GM21786 (cell line): ENCODE measurements around the gene CCND2.

ENCODE experiments used
- ATAC-seq: cut with Tn5 transposase; IDR thresholded peaks from one replicate; pipeline ENCODE4 v1.9.1; 2021; ENCODE audit not compliant: unreplicated experiment

CCND2 gene

DNA sequence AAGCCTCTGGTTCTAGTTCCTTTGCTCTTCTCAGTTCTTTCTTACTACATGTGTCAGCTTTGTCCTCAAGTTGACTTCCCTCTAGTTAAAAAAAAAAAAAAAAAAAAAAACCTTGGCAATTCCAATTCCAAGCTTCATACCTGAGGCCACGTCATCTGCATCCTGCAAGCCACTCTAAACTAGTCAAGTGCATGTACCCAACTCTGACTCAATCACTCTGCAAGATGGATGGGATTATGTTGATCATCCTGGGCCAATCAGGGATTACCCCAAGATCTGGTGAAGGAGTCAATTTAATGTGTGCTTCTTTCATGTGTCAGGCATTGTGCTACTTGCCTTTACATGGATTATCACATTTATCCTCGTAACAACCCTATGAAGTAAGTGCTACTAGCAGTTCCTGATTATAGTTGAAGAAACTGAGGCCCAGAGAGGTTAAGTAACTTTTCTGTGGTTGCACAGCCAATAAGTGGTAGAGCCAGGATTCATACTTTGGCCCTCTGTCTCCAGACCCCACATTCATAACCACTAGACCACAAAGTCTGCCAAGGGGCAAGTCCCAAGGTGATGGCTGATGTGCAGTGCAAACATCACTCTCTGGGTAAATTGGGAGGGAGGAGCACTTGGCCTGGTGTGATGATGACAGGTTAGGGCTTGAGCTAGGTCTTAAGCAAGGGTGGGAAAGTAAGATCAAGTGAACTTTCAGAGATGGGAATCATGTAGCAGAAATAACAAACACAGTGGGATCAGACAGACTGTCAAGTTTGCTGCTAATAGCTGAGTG is 17.3 kb upstream of the CCND2 start:
- ATAC-seq = no peak

DNA sequence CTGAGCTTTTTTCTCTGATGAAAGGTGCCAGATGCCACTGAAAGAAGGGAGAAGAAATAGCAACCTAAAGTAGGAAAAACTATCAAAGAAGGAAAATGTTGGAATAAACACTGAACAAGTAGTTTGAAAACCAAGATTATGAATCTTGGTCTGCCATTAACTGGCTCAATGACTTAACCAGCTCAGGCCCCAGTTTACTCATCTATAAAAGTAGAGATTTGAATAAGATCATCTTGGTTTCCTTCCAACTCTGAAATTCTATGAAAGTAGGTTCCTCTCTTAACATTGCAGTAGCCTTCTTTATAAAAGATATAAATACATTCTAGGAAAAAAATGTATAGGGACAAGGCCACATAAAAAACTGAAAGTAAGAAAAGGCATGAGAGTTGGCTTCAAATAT is 16.1 kb upstream of the CCND2 start:
- no peak for ATAC-seq

DNA sequence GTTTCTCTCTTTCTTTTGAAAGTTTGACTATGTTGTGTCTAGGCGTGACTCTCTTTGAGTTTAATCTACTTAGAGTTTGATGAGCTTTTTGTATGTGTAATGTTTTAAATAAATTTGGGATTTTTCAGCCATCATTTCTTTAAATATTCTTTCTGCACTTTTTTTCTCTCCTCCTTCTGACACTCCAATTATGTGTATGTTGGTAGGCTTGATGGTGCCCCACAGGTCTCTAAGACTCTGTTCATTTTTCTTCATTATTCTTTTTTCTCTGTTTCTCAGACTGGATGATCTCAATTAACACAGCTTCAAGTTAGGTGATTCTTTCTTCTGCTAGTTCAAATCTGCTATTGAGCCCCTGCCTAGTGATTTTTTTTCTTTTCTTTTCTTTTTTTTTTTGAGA is 14.5 kb upstream of the CCND2 start:
- ATAC-seq = no peak

DNA sequence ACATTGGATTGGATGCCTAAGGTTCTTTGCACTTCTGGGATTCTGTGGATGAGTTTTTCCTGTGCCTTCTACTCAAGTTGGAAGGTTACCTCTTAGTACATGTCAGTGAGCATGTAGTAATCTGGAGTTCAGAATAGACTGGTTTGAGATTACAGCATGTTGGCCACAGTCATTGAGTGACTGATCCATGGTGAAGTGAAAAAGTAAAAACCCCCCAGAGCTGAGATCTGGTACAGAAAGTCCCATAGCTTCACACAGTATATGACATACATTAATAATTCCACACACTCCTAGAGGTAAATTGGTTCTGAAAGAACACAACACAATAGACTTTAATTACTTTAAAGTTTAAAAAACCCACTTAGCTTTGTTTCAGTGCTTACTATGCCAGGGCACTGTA is 11.9 kb upstream of the CCND2 start:
- no peak for ATAC-seq

DNA sequence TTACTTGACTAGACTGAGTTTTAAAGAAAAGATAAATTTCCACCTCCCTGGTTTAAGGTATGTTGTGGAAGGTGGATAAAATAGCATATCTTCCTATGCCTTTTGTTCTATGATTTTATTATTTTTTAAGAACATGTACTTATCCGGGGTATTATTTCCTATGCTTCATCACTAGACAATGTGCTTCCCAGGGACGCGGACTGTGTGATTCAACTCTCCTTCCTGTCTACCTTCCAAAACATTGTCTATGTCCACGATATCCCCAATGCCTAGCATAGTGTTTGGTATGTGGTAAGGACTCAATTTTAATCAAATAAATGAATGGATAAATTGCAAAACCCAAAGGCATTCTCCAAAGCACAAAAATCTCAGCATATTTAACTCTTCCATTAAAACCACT is 8.3 kb upstream of the CCND2 start:
- ATAC-seq = no peak

DNA sequence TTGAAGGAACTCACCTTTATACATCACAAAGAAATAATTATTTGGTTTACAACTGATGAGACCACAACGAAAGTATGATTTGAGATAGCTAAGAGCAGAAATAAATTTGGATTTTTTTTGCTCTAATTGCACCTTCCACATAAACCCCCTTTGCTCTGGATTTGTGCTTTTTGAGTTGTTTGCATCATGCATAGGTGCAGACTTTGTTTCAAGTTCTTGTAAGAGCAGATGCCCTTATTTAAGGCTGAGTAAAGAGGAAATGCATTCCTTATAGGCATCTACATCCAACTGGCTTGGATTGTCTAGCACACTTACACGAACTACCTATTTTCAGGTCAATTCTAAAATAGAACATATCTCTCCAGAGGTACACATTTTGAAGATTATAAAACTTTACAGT is 6.6 kb upstream of the CCND2 start:
- ATAC-seq = no peak

DNA sequence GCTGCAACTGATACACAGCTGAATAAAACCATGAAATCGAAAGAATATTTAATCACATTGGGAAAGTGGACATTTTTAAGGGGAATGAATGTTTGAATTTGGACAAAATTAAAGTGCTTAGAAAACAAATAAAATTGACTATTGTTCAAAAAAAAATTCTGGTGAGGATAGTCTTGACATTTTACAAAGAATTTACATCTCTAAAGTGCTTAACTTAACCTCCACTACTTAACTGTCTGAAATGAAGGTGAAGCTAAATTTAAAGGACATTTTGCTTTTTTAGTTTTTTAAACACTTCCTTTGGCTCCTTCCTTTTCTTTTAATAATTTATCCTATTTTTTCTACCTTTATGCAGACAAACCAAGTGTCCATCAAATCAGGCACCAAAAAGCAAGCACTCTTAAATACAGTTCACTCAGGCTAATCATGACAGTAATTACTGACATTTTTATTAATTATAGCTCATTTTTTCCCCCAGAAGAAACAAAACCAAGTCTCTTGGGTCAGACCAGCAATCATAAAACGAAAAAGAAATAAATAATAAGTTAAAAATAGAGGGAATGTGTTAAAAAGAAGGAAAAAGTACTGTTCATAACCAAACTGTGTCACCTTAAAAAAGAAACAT is 5.7 kb upstream of the CCND2 start:
- no peak for ATAC-seq

DNA sequence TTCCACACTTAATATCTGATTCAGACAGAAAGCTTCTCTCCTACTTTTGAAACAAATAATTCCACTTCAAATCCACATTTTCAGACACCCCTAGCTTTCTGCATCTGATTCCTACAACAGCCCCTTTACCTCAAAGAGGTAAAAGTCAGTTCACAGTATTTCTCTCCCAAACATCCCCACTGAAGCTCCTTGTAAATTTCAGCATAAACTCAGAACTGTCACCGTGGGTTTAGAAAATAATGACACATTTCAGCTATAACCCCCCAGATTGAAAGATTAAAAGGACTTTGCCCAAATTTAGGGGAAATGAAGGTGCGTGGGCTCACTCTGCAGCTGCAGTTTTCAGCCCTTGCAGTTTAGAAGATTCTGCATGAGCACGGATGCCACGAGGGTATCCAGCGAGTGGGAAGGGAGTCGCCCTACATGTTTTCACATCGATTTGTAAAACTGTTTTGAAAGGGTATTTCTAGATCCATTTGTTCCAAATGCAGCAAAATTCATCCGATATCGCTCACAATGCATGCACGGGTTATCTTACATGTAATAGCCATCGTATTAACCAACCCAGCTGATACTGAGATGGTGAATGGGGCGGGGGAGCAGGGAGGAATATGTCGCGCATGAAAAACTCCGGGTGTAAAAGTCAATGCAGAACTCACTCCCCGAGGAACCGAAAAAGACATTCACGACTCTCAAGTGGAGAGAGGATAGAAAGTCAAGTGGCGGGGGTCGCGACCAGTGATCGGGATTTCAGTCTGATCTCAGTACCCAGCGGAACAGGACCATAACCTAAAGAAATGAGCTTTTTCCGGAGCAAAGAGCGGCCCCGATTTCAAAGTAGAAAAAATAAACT is 5.0 kb upstream of the CCND2 start:
- ATAC-seq = no peak

DNA sequence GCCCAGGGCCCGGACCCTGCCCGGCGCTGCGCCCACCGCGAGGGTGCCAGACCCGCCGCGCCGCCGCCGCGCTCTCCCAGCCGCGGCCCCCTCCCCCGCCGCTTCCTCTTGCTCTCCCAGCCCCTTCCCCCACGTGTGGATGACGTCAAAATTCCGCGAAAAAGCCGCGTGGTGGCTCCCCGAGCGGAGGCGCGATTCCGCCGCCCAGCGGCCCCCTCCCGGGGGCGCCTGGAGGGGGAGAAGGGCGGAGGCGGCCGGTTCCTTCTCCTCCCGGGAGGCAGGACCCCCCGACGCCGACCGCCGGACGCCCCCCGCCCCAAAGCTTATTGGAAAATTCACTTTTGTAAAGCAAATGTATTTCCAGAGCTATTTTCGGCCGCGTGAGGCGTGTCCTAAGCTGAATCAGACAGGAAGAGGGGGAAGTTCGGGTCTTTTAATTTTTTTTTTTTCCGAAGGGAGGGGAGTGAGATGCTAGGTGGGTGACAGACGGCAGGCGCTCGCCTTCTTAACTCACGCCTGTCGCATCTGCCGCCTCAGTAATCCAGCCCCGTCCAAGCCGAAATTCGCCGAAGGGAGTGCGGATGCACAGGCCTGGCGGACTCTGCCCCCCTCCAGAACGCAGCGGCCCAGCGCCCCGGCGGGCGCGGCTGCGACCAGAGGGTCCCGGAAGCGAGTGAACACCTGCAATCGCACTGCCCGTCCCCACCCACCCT is 4.1 kb upstream of the CCND2 start:
- ATAC-seq = peak; percentile 30

DNA sequence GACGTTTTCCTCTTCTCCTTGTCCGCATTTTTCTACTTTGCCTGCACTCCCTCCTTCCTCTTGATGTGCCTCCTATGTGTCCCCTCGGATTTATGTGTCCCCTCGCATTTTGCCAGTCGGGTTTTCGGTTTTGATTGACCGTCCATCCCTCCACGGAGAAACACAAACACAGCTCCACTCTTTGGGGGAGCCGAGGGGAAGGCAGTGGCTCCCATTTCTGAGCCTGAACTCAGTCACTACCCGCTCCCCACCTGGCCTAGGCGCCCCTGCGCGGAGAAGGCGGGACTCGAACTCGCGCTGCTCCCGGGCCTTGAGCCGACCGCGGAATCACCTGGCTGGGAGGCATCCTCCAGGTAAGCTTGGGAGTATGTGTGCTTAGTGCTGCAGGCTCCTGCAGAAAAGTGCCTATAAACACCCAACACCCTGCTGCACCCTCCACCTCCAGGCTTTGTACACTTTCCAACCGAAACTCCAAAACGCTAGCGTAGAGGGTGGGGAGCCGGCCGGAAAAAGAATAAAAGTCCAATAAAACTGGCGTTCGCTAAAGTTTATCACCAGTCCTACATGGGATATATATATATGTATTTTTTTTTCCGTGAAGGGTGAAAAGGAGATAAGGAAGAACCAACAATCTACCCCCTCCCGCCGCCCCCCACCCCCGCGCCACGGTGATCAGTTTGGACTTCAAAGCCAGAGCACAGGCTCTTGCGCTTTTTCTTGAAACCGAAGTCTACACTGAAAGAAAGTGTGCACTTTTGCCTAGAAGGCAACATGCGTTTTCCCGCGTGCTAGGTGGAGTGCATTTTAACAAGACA is 3.3 kb upstream of the CCND2 start:
- ATAC-seq = no peak

DNA sequence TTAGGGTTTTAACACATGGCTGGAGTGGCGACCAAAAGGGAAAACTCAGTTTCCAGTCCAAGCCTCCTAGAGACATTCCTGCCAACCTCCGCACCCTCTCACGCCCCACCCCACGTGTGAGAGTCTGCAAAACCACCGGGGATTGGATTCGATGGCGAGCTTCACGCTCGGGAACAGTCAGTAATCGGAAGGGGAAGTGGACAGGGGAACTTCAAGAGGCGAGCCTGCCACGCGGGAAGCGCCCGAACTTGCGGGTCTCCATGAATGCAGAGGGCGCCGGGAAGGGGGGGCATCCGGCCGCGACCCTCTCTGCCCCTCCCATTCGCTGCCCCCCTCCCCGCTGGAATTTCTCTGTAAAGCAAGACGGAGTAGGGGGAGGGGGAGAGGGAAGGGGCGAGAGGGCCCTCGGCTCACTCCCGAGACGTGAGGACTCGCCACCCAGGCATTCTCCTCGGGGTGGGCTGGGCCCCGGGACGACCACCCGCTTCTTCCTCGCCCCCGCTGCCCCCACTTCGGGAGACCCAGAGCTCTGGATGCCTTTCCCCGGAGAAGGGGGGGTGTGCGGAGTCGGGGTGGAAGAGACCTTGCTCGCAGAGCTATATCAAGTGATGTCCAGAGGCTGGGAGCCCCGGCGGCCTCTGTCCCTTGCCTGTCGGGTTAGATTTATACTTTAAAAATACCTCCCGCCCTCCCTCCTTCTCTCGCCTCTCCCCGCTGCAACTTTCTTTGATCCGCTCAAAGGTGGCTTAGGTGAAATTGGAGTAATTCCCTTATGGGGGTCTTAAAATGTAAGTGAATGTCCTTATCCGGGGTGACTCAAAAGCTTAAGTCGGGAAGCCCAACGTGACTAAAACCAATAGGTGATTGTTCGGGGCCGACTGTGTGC is 2.5 kb upstream of the CCND2 start:
- no peak for ATAC-seq

DNA sequence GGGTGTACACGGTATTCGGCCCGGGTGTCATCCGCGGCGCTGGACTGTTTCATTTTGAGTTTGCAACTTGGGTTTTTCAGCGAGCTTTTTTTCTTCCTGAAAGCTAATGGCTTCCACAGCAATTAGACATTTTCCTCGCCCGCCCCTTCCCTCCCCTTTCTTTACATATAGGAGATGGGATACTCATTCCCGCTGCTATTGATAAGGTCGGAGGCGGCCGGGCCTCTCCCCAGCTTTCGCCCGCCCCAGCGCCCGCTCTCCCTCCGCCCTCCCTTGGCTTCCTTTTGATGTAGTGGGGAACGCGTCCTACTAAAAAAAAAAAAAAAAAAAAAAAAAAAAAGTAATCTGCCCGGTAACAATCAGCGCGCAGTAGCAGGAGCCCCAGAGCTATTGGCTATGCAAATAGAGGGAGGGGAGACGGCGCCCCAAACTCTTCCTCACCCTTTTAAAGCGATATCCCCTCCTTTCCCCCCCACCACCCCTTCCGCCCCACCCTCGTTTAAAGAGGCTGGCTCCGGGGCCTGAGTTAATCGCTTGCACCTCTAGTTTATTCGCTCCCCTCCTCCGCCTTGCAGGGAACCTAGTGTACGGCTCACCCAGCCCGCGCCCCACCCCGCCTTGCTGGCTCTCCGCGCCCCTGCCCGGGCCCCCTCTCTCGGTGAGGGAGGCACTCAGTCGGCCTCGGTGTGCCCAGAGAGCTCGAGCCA is 1.7 kb upstream of the CCND2 start:
- ATAC-seq = peak; percentile 46

DNA sequence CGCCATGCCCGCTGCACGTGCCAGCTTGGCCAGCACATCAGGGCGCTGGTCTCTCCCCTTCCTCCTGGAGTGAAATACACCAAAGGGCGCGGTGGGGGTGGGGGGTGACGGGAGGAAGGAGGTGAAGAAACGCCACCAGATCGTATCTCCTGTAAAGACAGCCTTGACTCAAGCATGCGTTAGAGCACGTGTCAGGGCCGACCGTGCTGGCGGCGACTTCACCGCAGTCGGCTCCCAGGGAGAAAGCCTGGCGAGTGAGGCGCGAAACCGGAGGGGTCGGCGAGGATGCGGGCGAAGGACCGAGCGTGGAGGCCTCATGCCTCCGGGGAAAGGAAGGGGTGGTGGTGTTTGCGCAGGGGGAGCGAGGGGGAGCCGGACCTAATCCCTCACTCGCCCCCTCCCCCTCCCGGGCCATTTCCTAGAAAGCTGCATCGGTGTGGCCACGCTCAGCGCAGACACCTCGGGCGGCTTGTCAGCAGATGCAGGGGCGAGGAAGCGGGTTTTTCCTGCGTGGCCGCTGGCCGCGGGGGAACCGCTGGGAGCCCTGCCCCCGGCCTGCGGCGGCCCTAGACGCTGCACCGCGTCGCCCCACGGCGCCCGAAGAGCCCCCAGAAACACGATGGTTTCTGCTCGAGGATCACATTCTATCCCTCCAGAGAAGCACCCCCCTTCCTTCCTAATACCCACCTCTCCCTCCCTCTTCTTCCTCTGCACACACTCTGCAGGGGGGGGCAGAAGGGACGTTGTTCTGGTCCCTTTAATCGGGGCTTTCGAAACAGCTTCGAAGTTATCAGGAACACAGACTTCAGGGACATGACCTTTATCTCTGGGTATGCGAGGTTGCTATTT is 914 bp upstream of the CCND2 start:
- no peak for ATAC-seq

DNA sequence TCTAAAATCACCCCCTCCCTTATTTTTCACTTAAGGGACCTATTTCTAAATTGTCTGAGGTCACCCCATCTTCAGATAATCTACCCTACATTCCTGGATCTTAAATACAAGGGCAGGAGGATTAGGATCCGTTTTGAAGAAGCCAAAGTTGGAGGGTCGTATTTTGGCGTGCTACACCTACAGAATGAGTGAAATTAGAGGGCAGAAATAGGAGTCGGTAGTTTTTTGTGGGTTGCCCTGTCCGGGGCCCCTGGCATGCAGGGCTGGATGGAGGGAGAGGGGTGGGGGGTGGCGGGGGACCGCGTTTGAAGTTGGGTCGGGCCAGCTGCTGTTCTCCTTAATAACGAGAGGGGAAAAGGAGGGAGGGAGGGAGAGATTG is 300 bp upstream of the CCND2 start:
- ATAC-seq = no peak

DNA sequence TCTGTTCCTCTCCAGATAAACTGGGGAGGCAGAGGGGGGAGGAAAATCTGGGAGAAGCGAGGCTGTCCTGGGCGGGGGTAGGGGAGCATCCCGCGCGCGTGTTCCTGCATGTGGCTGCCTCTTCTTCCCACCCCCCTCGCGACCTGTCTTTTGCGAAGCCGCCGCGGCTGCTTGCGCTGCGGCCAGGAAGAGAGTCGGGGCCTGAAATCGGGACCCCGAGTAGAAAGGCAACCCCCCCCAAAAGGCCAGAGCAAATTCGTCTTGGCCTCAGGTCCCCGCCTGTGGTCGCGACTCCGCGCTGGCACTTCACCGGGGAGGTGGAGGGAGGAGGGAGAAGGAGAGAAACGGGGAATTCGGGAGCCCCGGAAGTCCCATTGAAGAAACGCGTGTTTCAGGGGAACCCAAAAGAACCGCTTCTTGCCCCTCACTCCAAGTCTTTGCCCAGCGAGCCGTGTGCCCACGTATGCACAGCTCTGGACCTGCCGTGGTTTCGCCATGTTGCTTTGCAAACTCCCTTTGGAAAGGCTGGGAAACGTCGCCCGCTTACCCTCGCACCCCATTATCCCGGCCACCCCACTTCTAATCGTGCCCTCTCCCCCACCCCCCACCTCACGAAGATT is 944 bp downstream of the CCND2 start:
- no peak for ATAC-seq

DNA sequence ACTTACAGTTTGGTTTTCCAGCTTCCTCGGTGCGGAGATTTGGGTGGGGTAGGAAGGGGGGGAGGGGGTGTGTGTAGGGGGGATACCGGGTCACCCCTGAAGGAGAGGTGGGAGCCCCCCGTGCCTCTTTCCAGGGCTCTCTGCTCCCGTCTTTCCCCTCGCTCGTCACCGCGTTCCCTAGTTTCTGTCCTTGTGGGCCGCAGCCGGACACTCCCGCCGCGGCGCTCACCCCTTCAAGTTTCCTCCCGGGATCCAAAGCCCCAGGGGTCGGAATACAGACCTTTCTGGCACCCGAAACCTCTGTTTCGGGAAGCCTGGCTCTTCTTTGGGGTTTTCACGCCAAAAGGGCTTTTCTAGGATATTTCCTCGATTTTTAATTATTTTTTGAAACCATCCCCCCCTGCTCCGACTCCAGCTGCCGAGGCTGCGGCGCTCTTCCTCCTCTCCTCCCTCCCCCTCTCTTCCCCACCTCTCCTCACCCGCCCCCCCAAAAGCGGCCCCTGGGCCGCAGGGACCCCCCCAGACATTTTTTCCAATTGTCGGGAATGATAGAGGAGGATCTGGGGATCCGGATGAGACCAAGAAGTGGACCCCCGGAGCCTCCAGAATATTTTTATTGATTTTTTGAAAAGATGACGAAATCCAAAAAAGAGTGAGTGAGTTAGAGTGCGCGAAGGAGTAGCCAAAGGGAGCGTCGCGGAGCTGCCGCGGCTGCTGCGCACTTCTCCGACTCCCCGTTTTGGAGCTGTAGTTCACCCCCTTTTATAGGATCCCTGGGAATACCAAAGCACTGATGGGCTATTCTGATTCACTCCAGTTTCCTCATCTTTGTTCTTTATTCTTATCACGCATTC is 1.7 kb downstream of the CCND2 start:
- no peak for ATAC-seq

DNA sequence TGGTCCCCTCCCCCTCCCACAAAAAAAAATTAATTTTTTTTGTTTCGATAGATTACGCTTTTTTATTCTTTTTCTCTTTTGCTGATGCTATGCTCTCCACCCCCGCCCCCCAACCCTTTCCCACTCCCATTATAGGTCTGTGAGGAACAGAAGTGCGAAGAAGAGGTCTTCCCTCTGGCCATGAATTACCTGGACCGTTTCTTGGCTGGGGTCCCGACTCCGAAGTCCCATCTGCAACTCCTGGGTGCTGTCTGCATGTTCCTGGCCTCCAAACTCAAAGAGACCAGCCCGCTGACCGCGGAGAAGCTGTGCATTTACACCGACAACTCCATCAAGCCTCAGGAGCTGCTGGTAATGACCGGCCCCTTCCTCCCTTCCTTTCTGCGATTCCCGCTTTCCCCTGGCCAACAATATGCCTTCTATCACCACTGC is 2.3 kb downstream of the CCND2 start:
- ATAC-seq = no peak
